H1 (cell line): ENCODE measurements around the gene PDIA2. TPM values are rescaled to one million over a fixed set of nuclear protein-coding genes. Genes with fewer than 3 reads are reported as not detected.

Experiments used
- CTCF ChIA-PET: fragments of 300-600 bp; sonication (Branson Sonifier 250); formaldehyde crosslinking; loops from one replicate; lab custom pipeline; 2021; ENCODE audit not compliant: partially characterized antibody; lab: Charles Lee
- POLR2A ChIA-PET: fragments of 300-600 bp; sonication (Branson Sonifier 250); formaldehyde crosslinking; loops from one replicate; lab custom pipeline; 2021; ENCODE audit warnings: inconsistent platforms; ENCODE audit not compliant: partially characterized antibody; lab: Charles Lee
- DNase-seq, 2 experiments: peaks; one replicate each; pipeline versions ENCODE4 v3.0.0 to v3.0.0-alpha.2; 2010 to 2022; ENCODE audit warnings: low spot score in 2 of 2, low read depth in 1 of 2, mixed read lengths in 1 of 2
- FAIRE-seq: peaks from 2 replicates; lab custom pipeline; 2011; peaks lifted over from hg19 to GRCh38; lab: Jason Lieb, UNC
- H2AFZ ChIP-seq: 2 replicates; pipeline ENCODE4 v1.8.1; 2012; ENCODE audit warnings: low read length, inconsistent platforms
- H2AK5ac ChIP-seq: 2 replicates; pipeline ENCODE4 v1.6.1; 2013; ENCODE audit warnings: low read depth, low read length
- H2BK120ac ChIP-seq: replicated peaks from 2 replicates; pipeline ENCODE3; 2013; ENCODE audit warnings: low read depth, low read length, inconsistent platforms
- H2BK12ac ChIP-seq: 2 replicates; pipeline ENCODE4 v1.6.1; 2013; ENCODE audit warnings: low read depth, low read length
- H2BK15ac ChIP-seq: 2 replicates; pipeline ENCODE4 v1.6.1; 2013; ENCODE audit warnings: low read length
- H2BK20ac ChIP-seq: 2 replicates; pipeline ENCODE4 v1.6.1; 2013; ENCODE audit warnings: low read length
- H2BK5ac ChIP-seq: 2 replicates; pipeline ENCODE4 v1.6.1; 2013; ENCODE audit warnings: low read depth, low read length
- H3K14ac ChIP-seq: 2 replicates; pipeline ENCODE4 v1.6.1; 2013; ENCODE audit warnings: inconsistent platforms; ENCODE audit not compliant: insufficient read length
- H3K18ac ChIP-seq: 2 replicates; pipeline ENCODE4 v1.6.1; 2013; ENCODE audit warnings: low read length; ENCODE audit errors: extremely low read depth
- H3K23ac ChIP-seq: 2 replicates; pipeline ENCODE4 v1.6.1; 2013; ENCODE audit warnings: inconsistent platforms; ENCODE audit not compliant: insufficient read length
- H3K23me2 ChIP-seq: 2 replicates; pipeline ENCODE4 v1.6.1; 2013; ENCODE audit warnings: low read depth, low read length
- H3K27ac ChIP-seq: 2 replicates; pipeline ENCODE4 v1.6.1; 2011; ENCODE audit warnings: low read depth, low read length, inconsistent platforms
- H3K27me3 ChIP-seq, 4 experiments: replicated peaks in 1 of 4; 1 replicate in 1 of 4; 2 replicates in 3 of 4; pipeline versions ENCODE4 v1.6.1 to v1.8.1; 2011 to 2013; ENCODE audit warnings: low read length in 3 of 4, mild to moderate bottlenecking in 3 of 4, inconsistent platforms in 2 of 4, mixed read lengths in 2 of 4, moderate library complexity in 1 of 4; ENCODE audit not compliant: control insufficient read depth in 3 of 4, insufficient read depth in 3 of 4; ENCODE audit errors: extremely low read depth in 1 of 4
- H3K36me3 ChIP-seq, 4 experiments: 2 replicates each; pipeline versions ENCODE4 v1.6.1 to v1.8.1; 2011 to 2013; ENCODE audit warnings: mild to moderate bottlenecking in 4 of 4, low read length in 3 of 4, moderate library complexity in 2 of 4, control low read depth in 1 of 4, inconsistent platforms in 1 of 4; ENCODE audit not compliant: insufficient read depth in 4 of 4, control insufficient read depth in 2 of 4
- H3K4ac ChIP-seq: replicated peaks from 2 replicates; pipeline ENCODE3; 2013; ENCODE audit warnings: low read length, low read depth, mixed read lengths, inconsistent platforms; ENCODE audit not compliant: insufficient read length
- H3K4me1 ChIP-seq, 4 experiments: replicated peaks in 1 of 4; 1 replicate in 1 of 4; 2 replicates in 3 of 4; pipeline versions ENCODE4 v1.6.1 to v1.8.1; 2011 to 2013; ENCODE audit warnings: low read length in 3 of 4, inconsistent platforms in 2 of 4, mixed read lengths in 1 of 4; ENCODE audit not compliant: insufficient read depth in 4 of 4, control insufficient read depth in 3 of 4
- H3K4me2 ChIP-seq, 2 experiments: 2 replicates each; pipeline versions ENCODE4 v1.6.1 to v1.8.1; 2011 to 2013; ENCODE audit warnings: low read depth in 2 of 2, low read length in 2 of 2, control low read depth in 1 of 2, inconsistent platforms in 1 of 2, mild to moderate bottlenecking in 1 of 2; ENCODE audit not compliant: insufficient read depth in 1 of 2
- H3K4me3 ChIP-seq, 4 experiments: fragments of 200-600, 300-600 bp in 1 of 4; sonication (generic), shearing (Covaris generic), sonication (Bioruptor Twin) in 1 of 4; 2 replicates each; pipeline versions ENCODE4 v1.5.1 to v1.8.1; 2011 to 2016; ENCODE audit warnings: low read length in 4 of 4, low read depth in 3 of 4, control low read depth in 2 of 4, inconsistent platforms in 2 of 4, mild to moderate bottlenecking in 2 of 4, mixed read lengths in 1 of 4, moderate library complexity in 1 of 4; ENCODE audit not compliant: insufficient read depth in 2 of 4; ENCODE audit errors: extremely low read depth in 1 of 4
- H3K56ac ChIP-seq: replicated peaks from 2 replicates; pipeline ENCODE3; 2013; ENCODE audit warnings: low read depth, mild to moderate bottlenecking, mixed read lengths, low read length, inconsistent platforms; ENCODE audit not compliant: insufficient read length
- H3K79me1 ChIP-seq: 2 replicates; pipeline ENCODE4 v1.6.1; 2013; ENCODE audit warnings: low read depth, low read length, control low read depth
- H3K79me2 ChIP-seq, 2 experiments: 2 replicates each; pipeline versions ENCODE4 v1.6.1 to v1.8.1; 2012 to 2013; ENCODE audit warnings: low read length in 2 of 2, mild to moderate bottlenecking in 2 of 2, inconsistent platforms in 1 of 2; ENCODE audit not compliant: insufficient read depth in 2 of 2, control insufficient read depth in 1 of 2
- H3K9ac ChIP-seq, 4 experiments: replicated peaks in 1 of 4; 1 replicate in 1 of 4; 2 replicates in 3 of 4; pipeline versions ENCODE4 v1.6.1 to v1.8.1; 2011 to 2013; ENCODE audit warnings: low read depth in 3 of 4, low read length in 3 of 4, control low read depth in 2 of 4, mild to moderate bottlenecking in 2 of 4, moderate library complexity in 2 of 4, inconsistent platforms in 1 of 4; ENCODE audit errors: extremely low read depth in 1 of 4
- H3K9me3 ChIP-seq, 2 experiments: 2 replicates each; pipeline versions ENCODE4 v1.6.1 to v1.8.1; 2012 to 2013; ENCODE audit warnings: mild to moderate bottlenecking in 2 of 2, moderate library complexity in 2 of 2, control low read depth in 1 of 2, inconsistent platforms in 1 of 2, low read depth in 1 of 2, low read length in 1 of 2, mixed read lengths in 1 of 2; ENCODE audit not compliant: insufficient read depth in 2 of 2
- H4K20me1 ChIP-seq, 2 experiments: replicated peaks in 1 of 2; 2 replicates each; pipeline versions ENCODE3 to v1.8.1; 2011 to 2013; ENCODE audit warnings: inconsistent platforms in 2 of 2, low read length in 2 of 2, mild to moderate bottlenecking in 1 of 2; ENCODE audit not compliant: insufficient read depth in 2 of 2, control insufficient read depth in 1 of 2
- H4K5ac ChIP-seq: 2 replicates; pipeline ENCODE4 v1.6.1; 2013; ENCODE audit warnings: low read length, low read depth, mixed read lengths, inconsistent platforms; ENCODE audit not compliant: insufficient read length
- H4K8ac ChIP-seq: 2 replicates; pipeline ENCODE4 v1.8.0; 2013; ENCODE audit warnings: mild to moderate bottlenecking, moderate library complexity, low read length, inconsistent platforms; ENCODE audit not compliant: insufficient read depth; ENCODE audit errors: extremely low read depth
- H4K91ac ChIP-seq: replicated peaks from 2 replicates; pipeline ENCODE3; 2013; ENCODE audit warnings: low read length, mixed read lengths, inconsistent platforms; ENCODE audit not compliant: insufficient read length
- ATF3 ChIP-seq: IDR thresholded peaks from 2 replicates; pipeline ENCODE4 v1.6.1; 2011; ENCODE audit warnings: low read depth, mild to moderate bottlenecking, low read length; ENCODE audit not compliant: insufficient read depth
- BCL11A ChIP-seq, 2 experiments: IDR thresholded peaks; one replicate each; pipeline ENCODE4 v1.6.1; 2011; ENCODE audit warnings: low read depth in 2 of 2, low read length in 2 of 2, mild to moderate bottlenecking in 2 of 2
- GTF2F1 ChIP-seq: IDR thresholded peaks from 2 replicates; pipeline ENCODE4 v1.6.1; 2012; ENCODE audit warnings: low read depth, low read length, improper control_type of control experiment, borderline replicate concordance
- JUND ChIP-seq: IDR thresholded peaks from 2 replicates; pipeline ENCODE4 v1.6.1; 2011; ENCODE audit warnings: mild to moderate bottlenecking, improper control_type of control experiment, low read length
- SP4 ChIP-seq: IDR thresholded peaks from 2 replicates; pipeline ENCODE4 v1.6.1; 2012; ENCODE audit warnings: low read length, inconsistent platforms
- WGBS, 2 experiments: shearing (Covaris generic) in 1 of 2; methylation state at CpG; one replicate each; pipeline versions ENCODE4 v1.1.6 to v1.1.7; 2013 to 2015; ENCODE audit warnings: low lambda C conversion rate in 2 of 2, mixed read lengths in 2 of 2, inconsistent platforms in 1 of 2, low coverage in 1 of 2, missing lambda C conversion rate in 1 of 2; ENCODE audit not compliant: insufficient replicate concordance in 2 of 2, insufficient coverage in 1 of 2, insufficient read length in 1 of 2; ENCODE audit errors: extremely low coverage in 1 of 2, missing lambda C conversion rate in 1 of 2; 5-methylcytosine and 5-hydroxymethylcytosine counted together
- polyA plus RNA-seq, 7 experiments: library from polyadenylated mRNA; depleted of rRNA in 3 of 7; stranded (reverse) in 5 of 7; unstranded in 2 of 7; fragments of >200 nt in 5 of 7; fragments of 200-250 nt in 2 of 7; gene quantifications; 1 replicate in 5 of 7; 2 replicates in 1 of 7; 4 replicates in 1 of 7; pipeline versions ENCODE4 v1.2.1 to v1.2.3, GENCODE V29; 2011 to 2013; ENCODE audit warnings: missing spikeins in 2 of 7, mixed read lengths in 2 of 7
- total RNA-seq: library from RNA; stranded (reverse); fragmentation: NEBNext Ultra II Directional; extraction: Animal tissue kit (Norgen Biotek cat#: 25700); gene quantifications from 2 replicates; pipeline ENCODE4 v1.2.1, GENCODE V29; 2021

The PDIA2 gene
- total and polyA plus RNA-seq, 2 of the 8 experiments (the other 6 are each of a cell fraction or from before 2014, with no cell fraction given), result 0.34 to 0.50 TPM

DNA sequence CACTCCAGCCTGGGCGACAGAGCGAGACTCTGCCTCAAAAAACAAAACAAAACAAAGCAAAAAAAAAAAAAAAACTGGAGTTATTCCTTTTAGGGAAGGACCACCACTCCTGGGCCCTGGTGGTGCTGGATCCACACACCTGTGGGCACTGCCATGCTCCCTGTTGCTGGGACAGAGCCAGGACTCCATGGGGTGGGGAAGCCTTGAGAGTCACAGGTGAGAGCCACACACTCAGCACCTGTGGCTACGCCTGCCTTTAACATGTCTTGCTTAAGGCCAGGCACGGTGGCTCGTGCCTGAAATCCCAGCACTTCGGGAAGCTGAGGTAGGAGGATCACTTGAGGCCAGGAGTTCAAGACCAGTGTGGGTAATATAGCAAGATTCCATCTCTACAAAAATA, 18.3 kb downstream of the PDIA2 start:
- 100% methylated on average over 4 of the region's 6 CpGs; no CpG with 5 or more reads in 1 of the 2 experiments for WGBS, 2 experiments
- H2AK5ac ChIP-seq, result no peak overlapping the region
- FAIRE-seq, result no peak

More for the DNA sequence above, 18.3 kb downstream of the PDIA2 start:
- H2BK120ac ChIP-seq, result no peak overlapping the region
- CTCF ChIA-PET, result interaction anchor here (0.7 to 3.4 kb wide), 2 partner anchors 8 to 977 kb away, joined by 3 to 10 read pairs; no protein-coding TSS in a partner anchor
- no peak overlapping the region for H3K23ac ChIP-seq
- H3K56ac ChIP-seq, result no peak overlapping the region
- no peaks in the 10 kb centered on the region for H3K4me1 ChIP-seq
- H4K8ac ChIP-seq, result no peak overlapping the region
- H2BK15ac ChIP-seq, result no peak overlapping the region
- no peak overlapping the region for H3K14ac ChIP-seq
- H3K79me1 ChIP-seq, result no peaks in the 10 kb centered on the region; the same call in 1 of the 2 replicates
- H2AFZ ChIP-seq, result no peak overlapping the region
- POLR2A ChIA-PET, result no interaction called here
- no peak overlapping the region for H4K5ac ChIP-seq
- no peak overlapping the region for H3K4ac ChIP-seq
- H3K18ac ChIP-seq, result no peak overlapping the region
- H3K27me3 ChIP-seq, result no peaks in the 10 kb centered on the region
- no peaks in the 10 kb centered on the region for H3K9me3 ChIP-seq
- H3K23me2 ChIP-seq, result 0 out of 2 replicates have a peak, but pooled peaks cover 2% of the 10 kb centered on the region
- no peak overlapping the region for H3K4me2 ChIP-seq
- no peak overlapping the region for H3K27ac ChIP-seq
- no peak overlapping the region for H2BK20ac ChIP-seq
- H4K20me1 ChIP-seq, result peaks cover 2 to 3% of the 10 kb centered on the region in 2 experiments
- H3K36me3 ChIP-seq, result peaks cover 0 to 22% (median 0%) of the 10 kb centered on the region in 4 experiments; a peak in 5 of 8 replicates
- H4K91ac ChIP-seq, result no peak overlapping the region
- H3K79me2 ChIP-seq, result no peaks in the 10 kb centered on the region
- no peak overlapping the region for H3K9ac ChIP-seq
- DNase-seq, result no peak
- no peak overlapping the region for H2BK5ac ChIP-seq
- H3K4me3 ChIP-seq, result no peak overlapping the region
- H2BK12ac ChIP-seq, result no peak overlapping the region
- no peak for TF ChIP-seq SP4
- no peak for TF ChIP-seq GTF2F1
- TF ChIP-seq ATF3, result no peak
- TF ChIP-seq JUND, result no peak
- no peak for TF ChIP-seq BCL11A (IDR thresholded peaks at IDR 0.05; ENCODE audit: low read depth in 2 of 2, low read length in 2 of 2)
